ENCODE measurements around the gene TNFAIP3. TPM values are rescaled to one million over a fixed set of nuclear protein-coding genes. Genes with fewer than 3 reads are reported as not detected.
A peak's percentile ranks its signal among the peaks of the same experiment; 100 is the strongest.
"Not testable (repeated sequence)": the region's sequence is repeated elsewhere in the genome, so short reads cannot be mapped to it uniquely, and the experiment has no call there.

Gene TNFAIP3
- total RNA-seq, 4 donors from 2014 or later, result 21.0 to 54.3 (median 29.8) TPM

DNA sequence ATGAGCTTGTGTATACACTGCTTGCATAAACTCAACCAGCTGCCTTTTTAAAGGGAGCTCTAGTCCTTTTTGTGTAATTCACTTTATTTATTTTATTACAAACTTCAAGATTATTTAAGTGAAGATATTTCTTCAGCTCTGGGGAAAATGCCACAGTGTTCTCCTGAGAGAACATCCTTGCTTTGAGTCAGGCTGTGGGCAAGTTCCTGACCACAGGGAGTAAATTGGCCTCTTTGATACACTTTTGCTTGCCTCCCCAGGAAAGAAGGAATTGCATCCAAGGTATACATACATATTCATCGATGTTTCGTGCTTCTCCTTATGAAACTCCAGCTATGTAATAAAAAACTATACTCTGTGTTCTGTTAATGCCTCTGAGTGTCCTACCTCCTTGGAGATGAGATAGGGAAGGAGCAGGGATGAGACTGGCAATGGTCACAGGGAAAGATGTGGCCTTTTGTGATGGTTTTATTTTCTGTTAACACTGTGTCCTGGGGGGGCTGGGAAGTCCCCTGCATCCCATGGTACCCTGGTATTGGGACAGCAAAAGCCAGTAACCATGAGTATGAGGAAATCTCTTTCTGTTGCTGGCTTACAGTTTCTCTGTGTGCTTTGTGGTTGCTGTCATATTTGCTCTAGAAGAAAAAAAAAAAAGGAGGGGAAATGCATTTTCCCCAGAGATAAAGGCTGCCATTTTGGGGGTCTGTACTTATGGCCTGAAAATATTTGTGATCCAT is 15.3 kb downstream of the TNFAIP3 start:
- TF ChIP-seq POLR2AphosphoS5 (IDR thresholded peaks at IDR 0.05) (no peak), POLR2A (IDR thresholded peaks at IDR 0.05; ENCODE audit: low read depth) (no peak)
- WGBS, result 76% methylated on average over 2 of the region's 2 CpGs
- Histone ChIP-seq H3K27me3 (no peaks in the 10 kb centered on the region), H3K9me3 (no peaks in the 10 kb centered on the region), H3K4me1 (peaks cover 12 to 47% (median 39%) of the 10 kb centered on the region in 4 donors), H3K36me3 (peaks cover 44 to 60% (median 57%) of the 10 kb centered on the region in 4 donors), H3K27ac (replicated peaks in 1 of 4) (peak overlapping the region in 3 of 4 donors; percentile 15 to 66 (median 44)), H3K4me3 (no peak overlapping the region)
- intact Hi-C loops (cut with DNase I), result no loop called here
- DNase-seq (ENCODE audit: extremely low spot score), result no peak

DNA sequence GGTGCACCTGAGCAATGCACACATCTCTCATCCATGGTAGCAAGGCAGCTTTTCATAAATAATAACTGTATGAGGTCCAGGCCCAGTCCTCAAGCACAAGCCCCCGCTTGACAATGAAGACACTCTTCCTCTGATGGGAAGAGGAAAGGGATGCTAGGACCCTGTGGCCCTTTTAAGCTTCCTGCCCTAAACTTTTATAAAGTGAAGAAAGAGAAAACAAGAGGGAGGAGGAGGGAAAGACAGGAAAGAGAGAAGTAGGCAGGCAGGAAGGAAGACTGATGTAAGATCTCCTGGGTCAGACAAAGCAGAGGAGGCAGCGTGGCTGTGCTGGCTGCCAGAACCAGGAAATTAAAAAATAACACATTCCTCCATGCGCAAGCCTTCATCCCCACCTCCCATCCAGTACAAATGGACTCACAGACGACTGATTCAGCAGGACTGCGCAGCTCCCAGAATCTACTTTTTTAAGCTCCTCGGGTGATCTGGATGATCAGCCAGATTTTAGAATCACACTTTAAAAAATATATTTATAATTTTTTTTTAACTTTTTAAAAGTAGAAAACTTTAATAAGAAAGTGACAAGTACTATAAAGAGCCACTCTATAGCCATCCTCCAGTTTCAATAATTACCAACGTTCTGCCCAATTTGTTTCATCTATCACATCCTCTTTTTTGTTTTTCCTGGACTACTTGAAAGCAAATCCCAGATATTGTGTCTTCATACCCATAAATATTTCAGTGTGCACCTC is 16.5 kb downstream of the TNFAIP3 start:
- peaks cover 12 to 43% (median 36%) of the 10 kb centered on the region in 4 donors for H3K4me1 ChIP-seq
- intact Hi-C loops (cut with DNase I), result no loop called here

DNA sequence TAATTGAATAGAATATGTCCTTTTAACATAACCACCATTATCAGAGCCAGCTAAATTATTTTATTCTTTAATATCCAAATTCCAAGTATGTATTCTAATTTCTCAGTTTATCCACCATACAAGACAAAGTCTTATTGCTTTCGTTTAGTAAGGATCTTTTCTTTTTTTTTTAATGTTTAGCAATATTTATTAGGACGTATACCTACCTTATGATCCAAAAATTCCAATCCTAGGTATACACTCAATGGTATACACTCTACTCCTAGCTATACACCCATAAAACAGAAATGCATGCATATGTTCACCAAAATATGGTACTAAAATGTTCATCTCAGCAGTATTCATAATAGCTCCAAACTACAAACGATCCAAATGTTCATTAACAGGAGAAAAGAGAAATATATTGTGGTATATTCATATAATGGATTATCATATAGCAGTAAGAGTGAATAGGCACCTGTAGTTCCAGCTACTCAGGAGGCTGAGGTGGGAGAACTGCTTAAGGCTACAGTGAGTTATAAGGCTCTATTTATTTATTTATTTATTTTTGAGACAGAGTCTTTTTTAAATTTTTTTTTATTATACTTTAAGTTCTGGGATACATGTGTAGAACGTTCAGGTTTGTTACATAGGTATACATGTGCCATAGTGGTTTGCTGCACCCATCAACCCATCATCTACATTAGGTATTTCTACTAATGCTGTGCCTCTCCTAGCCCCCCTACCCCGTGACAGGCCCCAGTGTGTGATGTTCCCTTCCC is 17.3 kb downstream of the TNFAIP3 start:
- peaks cover 4 to 35% (median 28%) of the 10 kb centered on the region in 4 donors for H3K4me1 ChIP-seq
- TF ChIP-seq POLR2AphosphoS5 (IDR thresholded peaks at IDR 0.05), result no peak
- TF ChIP-seq, protein P1, sequence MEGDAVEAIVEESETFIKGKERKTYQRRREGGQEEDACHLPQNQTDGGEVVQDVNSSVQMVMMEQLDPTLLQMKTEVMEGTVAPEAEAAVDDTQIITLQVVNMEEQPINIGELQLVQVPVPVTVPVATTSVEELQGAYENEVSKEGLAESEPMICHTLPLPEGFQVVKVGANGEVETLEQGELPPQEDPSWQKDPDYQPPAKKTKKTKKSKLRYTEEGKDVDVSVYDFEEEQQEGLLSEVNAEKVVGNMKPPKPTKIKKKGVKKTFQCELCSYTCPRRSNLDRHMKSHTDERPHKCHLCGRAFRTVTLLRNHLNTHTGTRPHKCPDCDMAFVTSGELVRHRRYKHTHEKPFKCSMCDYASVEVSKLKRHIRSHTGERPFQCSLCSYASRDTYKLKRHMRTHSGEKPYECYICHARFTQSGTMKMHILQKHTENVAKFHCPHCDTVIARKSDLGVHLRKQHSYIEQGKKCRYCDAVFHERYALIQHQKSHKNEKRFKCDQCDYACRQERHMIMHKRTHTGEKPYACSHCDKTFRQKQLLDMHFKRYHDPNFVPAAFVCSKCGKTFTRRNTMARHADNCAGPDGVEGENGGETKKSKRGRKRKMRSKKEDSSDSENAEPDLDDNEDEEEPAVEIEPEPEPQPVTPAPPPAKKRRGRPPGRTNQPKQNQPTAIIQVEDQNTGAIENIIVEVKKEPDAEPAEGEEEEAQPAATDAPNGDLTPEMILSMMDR (IDR thresholded peaks at IDR 0.05), result no peak
- no peak for TF ChIP-seq EP300 (IDR thresholded peaks at IDR 0.05)
- TF ChIP-seq POLR2A (IDR thresholded peaks at IDR 0.05; ENCODE audit: low read depth), result no peak
- H3K9me3 ChIP-seq, result no peaks in the 10 kb centered on the region
- no peak for DNase-seq (ENCODE audit: extremely low spot score)
- peak overlapping the region in 1 of 4 donors; percentile 48 for H3K27ac ChIP-seq (replicated peaks in 1 of 4)
- peaks cover 25 to 41% (median 37%) of the 10 kb centered on the region in 4 donors for H3K36me3 ChIP-seq
- intact Hi-C loops (cut with DNase I), result no loop called here
- no peaks in the 10 kb centered on the region for H3K27me3 ChIP-seq
- H3K4me3 ChIP-seq, result no peak overlapping the region
- WGBS, result 93% methylated on average over 5 of the region's 5 CpGs

More for the DNA sequence above, 16.5 kb downstream of the TNFAIP3 start:
- peaks cover 33 to 48% (median 45%) of the 10 kb centered on the region in 4 donors for H3K36me3 ChIP-seq
- no peak overlapping the region for H3K4me3 ChIP-seq
- H3K27me3 ChIP-seq, result no peaks in the 10 kb centered on the region
- H3K9me3 ChIP-seq, result no peaks in the 10 kb centered on the region
- no peak for TF ChIP-seq EP300 (IDR thresholded peaks at IDR 0.05)
- TF ChIP-seq POLR2AphosphoS5 (IDR thresholded peaks at IDR 0.05), result peak in 1 of 2 donors; percentile 17
- TF ChIP-seq, protein P1 (IDR thresholded peaks at IDR 0.05), result no peak
- peak overlapping the region; percentile 47 to 66 (median 49) for H3K27ac ChIP-seq (replicated peaks in 1 of 4)
- no peak for DNase-seq (ENCODE audit: extremely low spot score)
- 59% methylated on average over 7 of the region's 7 CpGs for WGBS

DNA sequence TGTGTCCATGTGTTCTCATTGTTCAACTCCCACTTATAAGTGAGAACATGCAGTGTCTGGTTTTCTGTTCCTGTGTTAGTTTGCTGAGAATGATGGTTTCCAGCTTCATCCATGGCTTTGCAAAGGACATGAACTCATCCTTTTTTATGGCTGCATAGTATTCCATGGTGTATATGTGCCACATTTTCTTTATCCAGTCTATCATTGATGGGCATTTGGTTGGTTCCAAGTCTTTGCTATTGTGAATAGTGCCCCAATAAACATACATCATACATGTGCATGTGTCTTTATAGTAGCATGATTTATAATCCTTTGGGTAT is 17.8 kb downstream of the TNFAIP3 start:
- H3K4me3 ChIP-seq; H3K27me3 ChIP-seq; H3K9me3 ChIP-seq; DNase-seq (ENCODE audit: extremely low spot score); H3K27ac ChIP-seq (replicated peaks in 1 of 4); intact Hi-C loops (cut with DNase I): not testable (repeated sequence)
- peaks cover 3 to 30% (median 23%) of the 10 kb centered on the region in 4 donors for H3K4me1 ChIP-seq
- H3K36me3 ChIP-seq, result peaks cover 20 to 35% (median 32%) of the 10 kb centered on the region in 4 donors

DNA sequence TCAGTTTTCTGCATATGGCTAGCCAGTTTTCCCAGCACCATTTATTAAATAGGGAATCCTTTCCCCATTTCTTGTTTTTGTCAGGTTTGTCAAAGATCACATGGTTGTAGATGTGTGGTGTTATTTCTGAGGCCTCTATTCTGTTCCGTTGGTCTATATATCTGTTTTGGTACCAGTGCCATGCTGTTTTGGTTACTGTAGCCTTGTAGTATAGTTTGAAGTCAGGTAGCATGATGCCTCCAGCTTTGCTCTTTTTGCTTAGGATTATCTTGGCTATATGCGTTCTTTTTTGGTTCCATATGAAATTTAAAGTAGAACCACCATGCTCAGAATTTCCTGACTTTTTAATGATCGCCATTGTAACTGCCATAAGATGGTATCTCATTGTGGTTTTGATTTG is 19.2 kb downstream of the TNFAIP3 start:
- H3K9me3 ChIP-seq, result not testable (repeated sequence)
- 94% methylated on average over 3 of the region's 3 CpGs for WGBS

More for the DNA sequence above, 19.2 kb downstream of the TNFAIP3 start:
- peaks cover 3 to 17% (median 15%) of the 10 kb centered on the region in 4 donors for H3K4me1 ChIP-seq
- intact Hi-C loops (cut with DNase I); DNase-seq (ENCODE audit: extremely low spot score); H3K27me3 ChIP-seq; H3K4me3 ChIP-seq; H3K27ac ChIP-seq (replicated peaks in 1 of 4): not testable (repeated sequence)
- H3K36me3 ChIP-seq, result peaks cover 6 to 22% (median 18%) of the 10 kb centered on the region in 4 donors

Data from esophagus muscularis mucosa (tissue), 4 donors.